Hepatocyte (in vitro differentiated cells): ENCODE measurements around the gene TRIM63. TPM values are rescaled to one million over a fixed set of nuclear protein-coding genes. Genes with fewer than 3 reads are reported as not detected.

Experiments used
- DNase-seq: peaks from one replicate; pipeline ENCODE4 v3.0.0-alpha.2; 2016; ENCODE audit warnings: low spot score
- H2AFZ ChIP-seq: fragments of 200-600 bp; sonication (generic); 2 replicates; pipeline ENCODE4 v1.6.0; 2016; ENCODE audit warnings: antibody characterized with exemption, mild to moderate bottlenecking
- H3K27ac ChIP-seq: fragments of 200-600 bp; sonication (generic); 2 replicates; pipeline ENCODE4 v1.5.1; 2016; ENCODE audit warnings: mild to moderate bottlenecking
- H3K27me3 ChIP-seq: fragments of 200-600 bp; sonication (generic); 2 replicates; pipeline ENCODE4 v1.6.1; 2016
- H3K36me3 ChIP-seq: fragments of 200-600 bp; sonication (generic); replicated peaks from 2 replicates; pipeline ENCODE4 v1.5.1; 2016; ENCODE audit warnings: low read depth; ENCODE audit not compliant: insufficient read depth
- H3K4me1 ChIP-seq: fragments of 200-600 bp; sonication (generic); 2 replicates; pipeline ENCODE4 v1.5.1; 2016; ENCODE audit warnings: mild to moderate bottlenecking, moderate library complexity; ENCODE audit not compliant: insufficient read depth
- H3K4me2 ChIP-seq: fragments of 200-600 bp; sonication (generic); 2 replicates; pipeline ENCODE4 v1.6.0; 2016
- H3K4me3 ChIP-seq: fragments of 200-600 bp; sonication (generic); 2 replicates; pipeline ENCODE4 v1.5.1; 2016; ENCODE audit warnings: mild to moderate bottlenecking
- H3K79me2 ChIP-seq: fragments of 200-600 bp; sonication (generic); 2 replicates; pipeline ENCODE4 v1.6.0; 2017; ENCODE audit warnings: mild to moderate bottlenecking
- H3K9me2 ChIP-seq: fragments of 200-600 bp; sonication (generic); replicated peaks from 2 replicates; pipeline ENCODE4 v1.6.0; 2017; ENCODE audit warnings: mild to moderate bottlenecking; ENCODE audit not compliant: insufficient read depth
- H3K9me3 ChIP-seq: fragments of 200-600 bp; sonication (generic); 2 replicates; pipeline ENCODE4 v1.5.1; 2016; ENCODE audit warnings: low read depth, mild to moderate bottlenecking
- H4K20me1 ChIP-seq: fragments of 200-600 bp; sonication (generic); 2 replicates; pipeline ENCODE4 v1.6.0; 2016; ENCODE audit warnings: mild to moderate bottlenecking; ENCODE audit not compliant: insufficient read depth, poor library complexity, severe bottlenecking
- EZH2 ChIP-seq: fragments of 200-600 bp; sonication (generic); IDR thresholded peaks from 2 replicates; pipeline ENCODE4 v1.6.1; 2016; ENCODE audit warnings: antibody characterized with exemption, mild to moderate bottlenecking, borderline replicate concordance
- EZH2phosphoT487 ChIP-seq: fragments of 200-600 bp; sonication (generic); IDR thresholded peaks from one replicate; pipeline ENCODE4 v1.6.1; 2018; ENCODE audit warnings: antibody characterized with exemption, mild to moderate bottlenecking, low read depth, moderate library complexity; ENCODE audit not compliant: unreplicated experiment, severe bottlenecking
- WGBS: methylation state at CpG from one replicate; pipeline ENCODE4 v1.1.6; 2016; ENCODE audit warnings: low lambda C conversion rate; ENCODE audit errors: missing lambda C conversion rate; 5-methylcytosine and 5-hydroxymethylcytosine counted together
- polyA plus RNA-seq: library from polyadenylated mRNA; unstranded; fragments of >200 nt; fragmentation: Nextera tagmentation; extraction: Ambion mirVana; gene quantifications from 2 replicates; pipeline ENCODE4 v1.2.1, GENCODE V29; 2016
- total RNA-seq: library from RNA; depleted of rRNA; stranded (reverse); fragments of >200 nt; gene quantifications from 2 replicates; pipeline ENCODE4 v1.2.3, GENCODE V29; 2014
- TF ChIP-seq, protein P1 (sequence below): fragments of 200-600 bp; sonication (generic); IDR thresholded peaks from 2 replicates; pipeline ENCODE4 v1.5.1; 2016; ENCODE audit warnings: antibody characterized with exemption, mild to moderate bottlenecking; ENCODE audit not compliant: poor library complexity

Gene TRIM63
- total and polyA plus RNA-seq, 2 experiments from 2014 or later: 2.9 to 8.2 TPM

GRCh38 chr1:26035959-26036755 is 31.3 kb downstream of the TRIM63 start:
- Histone ChIP-seq H2AFZ (peak overlapping the region; percentile 75), H3K9me2 (no peaks in the 10 kb centered on the region), H3K4me1 (peaks cover 9% of the 10 kb centered on the region), H3K27ac (peak overlapping the region; percentile 95), H4K20me1 (no peaks in the 10 kb centered on the region), H3K79me2 (no peaks in the 10 kb centered on the region), H3K9me3 (no peaks in the 10 kb centered on the region), H3K36me3 (no peaks in the 10 kb centered on the region), H3K27me3 (no peaks in the 10 kb centered on the region), H3K4me2 (peak overlapping the region; percentile 99), H3K4me3 (peak overlapping the region; percentile 98)
- TF ChIP-seq EZH2: no peak
- TF ChIP-seq, protein P1, sequence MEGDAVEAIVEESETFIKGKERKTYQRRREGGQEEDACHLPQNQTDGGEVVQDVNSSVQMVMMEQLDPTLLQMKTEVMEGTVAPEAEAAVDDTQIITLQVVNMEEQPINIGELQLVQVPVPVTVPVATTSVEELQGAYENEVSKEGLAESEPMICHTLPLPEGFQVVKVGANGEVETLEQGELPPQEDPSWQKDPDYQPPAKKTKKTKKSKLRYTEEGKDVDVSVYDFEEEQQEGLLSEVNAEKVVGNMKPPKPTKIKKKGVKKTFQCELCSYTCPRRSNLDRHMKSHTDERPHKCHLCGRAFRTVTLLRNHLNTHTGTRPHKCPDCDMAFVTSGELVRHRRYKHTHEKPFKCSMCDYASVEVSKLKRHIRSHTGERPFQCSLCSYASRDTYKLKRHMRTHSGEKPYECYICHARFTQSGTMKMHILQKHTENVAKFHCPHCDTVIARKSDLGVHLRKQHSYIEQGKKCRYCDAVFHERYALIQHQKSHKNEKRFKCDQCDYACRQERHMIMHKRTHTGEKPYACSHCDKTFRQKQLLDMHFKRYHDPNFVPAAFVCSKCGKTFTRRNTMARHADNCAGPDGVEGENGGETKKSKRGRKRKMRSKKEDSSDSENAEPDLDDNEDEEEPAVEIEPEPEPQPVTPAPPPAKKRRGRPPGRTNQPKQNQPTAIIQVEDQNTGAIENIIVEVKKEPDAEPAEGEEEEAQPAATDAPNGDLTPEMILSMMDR: peak; percentile 99
- DNase-seq: peak; percentile 89
- 15% methylated on average over 38 of the region's 39 CpGs for WGBS

DNA sequence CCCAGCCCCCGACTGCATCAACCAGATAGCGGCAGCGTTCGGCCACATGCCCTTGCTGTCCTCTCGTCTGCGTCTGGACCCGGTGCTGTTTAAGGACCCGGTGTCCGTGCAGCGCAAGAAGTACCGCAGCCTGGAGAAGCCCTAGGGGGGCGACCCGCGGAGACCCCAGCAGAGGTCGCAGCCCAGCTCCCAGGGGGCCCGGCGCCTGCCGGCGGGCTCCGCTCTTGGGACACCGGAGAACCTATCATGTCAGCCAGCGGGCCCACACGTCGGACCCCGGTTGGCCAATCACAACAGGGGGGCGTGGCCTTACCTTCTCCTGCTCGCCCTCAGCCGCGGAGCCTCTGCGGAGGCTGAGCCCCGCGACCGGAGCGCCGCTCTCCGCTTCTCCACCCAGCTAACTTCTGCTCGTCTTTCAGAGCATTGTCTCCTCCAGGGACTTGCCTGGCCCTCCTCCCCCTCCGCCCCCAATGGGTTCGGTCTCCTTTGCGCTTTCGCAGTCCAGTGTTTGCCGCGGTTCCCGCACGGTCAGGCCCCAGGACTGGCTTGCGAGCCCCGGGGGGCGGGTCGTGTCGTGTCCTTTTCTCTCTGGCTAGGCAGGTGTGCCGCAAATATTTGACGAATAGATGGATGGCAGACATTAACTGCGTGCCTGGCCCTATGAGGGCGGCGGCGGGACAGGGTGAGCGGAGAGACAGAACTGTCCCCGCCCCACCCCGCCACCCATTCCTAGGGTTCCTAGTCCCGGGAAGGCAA is 32.0 kb downstream of the TRIM63 start:
- H3K27ac ChIP-seq: peak overlapping the region; percentile 95
- no peaks in the 10 kb centered on the region for H3K9me2 ChIP-seq
- H3K4me2 ChIP-seq: peak overlapping the region; percentile 99
- H3K4me3 ChIP-seq: peak overlapping the region; percentile 98
- H3K27me3 ChIP-seq: no peaks in the 10 kb centered on the region
- H3K4me1 ChIP-seq: peaks cover 9% of the 10 kb centered on the region
- H3K79me2 ChIP-seq: no peaks in the 10 kb centered on the region
- under 1% methylated on average over 59 of the region's 60 CpGs for WGBS
- peak; percentile 98 for DNase-seq
- TF ChIP-seq, protein P1: no peak
- no peak for TF ChIP-seq EZH2
- H4K20me1 ChIP-seq: no peaks in the 10 kb centered on the region
- no peaks in the 10 kb centered on the region for H3K36me3 ChIP-seq
- H2AFZ ChIP-seq: peak overlapping the region; percentile 75
- H3K9me3 ChIP-seq: no peaks in the 10 kb centered on the region

GRCh38 chr1:26034504-26035202 is 32.8 kb downstream of the TRIM63 start:
- H3K9me2 ChIP-seq: no peaks in the 10 kb centered on the region
- peak overlapping the region; percentile 75 for H2AFZ ChIP-seq
- 17% methylated on average over 15 of the region's 15 CpGs for WGBS
- H3K4me1 ChIP-seq: peaks cover 9% of the 10 kb centered on the region
- peak overlapping the region; percentile 98 for H3K4me3 ChIP-seq
- no peaks in the 10 kb centered on the region for H3K9me3 ChIP-seq
- no peaks in the 10 kb centered on the region for H4K20me1 ChIP-seq
- no peaks in the 10 kb centered on the region for H3K27me3 ChIP-seq
- no peak overlapping the region for H3K27ac ChIP-seq
- TF ChIP-seq, protein P1: no peak
- TF ChIP-seq EZH2phosphoT487 (no peak), EZH2 (no peak)
- H3K79me2 ChIP-seq: no peaks in the 10 kb centered on the region
- H3K36me3 ChIP-seq: no peaks in the 10 kb centered on the region
- peak overlapping the region; percentile 99 for H3K4me2 ChIP-seq
- DNase-seq: no peak
